Epithelial cell of proximal tubule (primary cell): ENCODE data around the gene SLC35B4. TPM values are rescaled to one million over a fixed set of nuclear protein-coding genes. Genes with fewer than 3 reads are reported as not detected.

Source experiments
- DNase-seq: peaks from one replicate; pipeline ENCODE4 v3.0.0-alpha.2; 2011; ENCODE audit warnings: low read depth
- H3K4me3 ChIP-seq: 2 replicates; pipeline ENCODE4 v1.5.1; 2011; ENCODE audit warnings: low read depth, mild to moderate bottlenecking, low read length
- total RNA-seq: library from RNA; depleted of rRNA; stranded (reverse); fragments of >200 nt; gene quantifications from 2 replicates; pipeline ENCODE4 v1.2.3, GENCODE V29; 2015
- TF ChIP-seq, protein P1 (sequence below): conservative IDR thresholded peaks from 2 replicates; pipeline ENCODE4 v1.5.1; 2012; ENCODE audit warnings: low read depth, mild to moderate bottlenecking, low read length

SLC35B4 gene
- total RNA-seq, 1 donor from 2014 or later, result 9.2 TPM

DNA sequence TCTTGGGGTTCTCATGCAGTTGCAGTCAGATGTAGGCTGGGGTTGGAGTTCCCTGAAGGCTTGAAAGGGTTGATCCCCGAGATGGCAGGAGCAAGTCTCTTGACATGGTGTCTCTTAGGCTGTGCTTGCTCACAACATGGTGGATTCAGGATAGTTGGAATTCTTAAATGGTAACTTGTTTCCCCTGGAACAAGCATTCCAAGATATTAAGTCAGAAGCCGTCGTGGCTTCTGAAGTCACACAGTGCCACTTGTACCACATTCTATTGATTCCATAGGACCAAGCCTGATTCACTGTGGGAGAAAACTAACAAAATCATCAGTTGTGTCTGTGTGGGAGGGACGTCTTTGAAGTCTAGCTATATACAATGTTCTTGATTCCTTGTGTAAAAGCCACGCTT is 3.5 kb upstream of the SLC35B4 start:
- DNase-seq, result no peak
- TF ChIP-seq, protein P1, sequence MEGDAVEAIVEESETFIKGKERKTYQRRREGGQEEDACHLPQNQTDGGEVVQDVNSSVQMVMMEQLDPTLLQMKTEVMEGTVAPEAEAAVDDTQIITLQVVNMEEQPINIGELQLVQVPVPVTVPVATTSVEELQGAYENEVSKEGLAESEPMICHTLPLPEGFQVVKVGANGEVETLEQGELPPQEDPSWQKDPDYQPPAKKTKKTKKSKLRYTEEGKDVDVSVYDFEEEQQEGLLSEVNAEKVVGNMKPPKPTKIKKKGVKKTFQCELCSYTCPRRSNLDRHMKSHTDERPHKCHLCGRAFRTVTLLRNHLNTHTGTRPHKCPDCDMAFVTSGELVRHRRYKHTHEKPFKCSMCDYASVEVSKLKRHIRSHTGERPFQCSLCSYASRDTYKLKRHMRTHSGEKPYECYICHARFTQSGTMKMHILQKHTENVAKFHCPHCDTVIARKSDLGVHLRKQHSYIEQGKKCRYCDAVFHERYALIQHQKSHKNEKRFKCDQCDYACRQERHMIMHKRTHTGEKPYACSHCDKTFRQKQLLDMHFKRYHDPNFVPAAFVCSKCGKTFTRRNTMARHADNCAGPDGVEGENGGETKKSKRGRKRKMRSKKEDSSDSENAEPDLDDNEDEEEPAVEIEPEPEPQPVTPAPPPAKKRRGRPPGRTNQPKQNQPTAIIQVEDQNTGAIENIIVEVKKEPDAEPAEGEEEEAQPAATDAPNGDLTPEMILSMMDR, result no peak

DNA sequence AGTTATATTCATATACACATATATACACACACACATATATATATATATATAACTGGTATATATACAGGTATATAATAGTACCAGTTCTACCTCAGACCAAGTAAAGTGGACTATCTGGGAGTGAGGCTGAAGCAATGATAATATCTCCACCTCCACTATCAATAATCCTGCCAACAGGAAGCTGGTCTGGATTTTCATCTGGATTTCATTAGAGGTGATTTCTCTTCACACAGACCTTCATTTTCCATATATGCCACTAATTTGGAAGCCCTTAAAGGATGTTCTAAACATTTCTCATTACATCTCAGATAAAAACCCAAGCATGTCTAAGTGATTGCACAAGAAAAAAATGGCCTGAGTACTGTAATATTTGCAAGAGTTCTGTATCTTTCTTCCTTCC is 1.7 kb upstream of the SLC35B4 start:
- TF ChIP-seq, protein P1, result no peak
- H3K4me3 ChIP-seq, result no peak overlapping the region
- DNase-seq, result no peak

More for the DNA sequence above, 3.5 kb upstream of the SLC35B4 start:
- H3K4me3 ChIP-seq, result no peak overlapping the region

DNA sequence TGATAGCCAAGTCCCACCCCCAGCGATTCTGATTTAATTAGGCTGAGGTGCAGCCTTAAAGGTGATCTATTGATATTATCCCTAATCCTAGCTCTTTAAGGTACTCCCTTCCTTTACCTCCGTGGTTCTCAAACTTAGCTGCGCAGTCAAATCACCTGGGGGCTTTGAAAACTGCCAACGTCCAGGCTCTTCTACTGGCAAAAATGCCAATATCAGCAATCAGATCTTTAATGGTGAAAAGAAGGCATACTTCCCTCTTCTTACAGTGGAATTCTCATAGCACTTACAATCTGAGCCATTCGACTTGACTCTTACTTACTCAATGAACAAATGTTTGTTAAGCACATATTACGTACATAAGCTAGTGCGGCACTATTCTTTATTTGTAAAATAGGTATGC is 704 bp upstream of the SLC35B4 start:
- no peak for DNase-seq
- TF ChIP-seq, protein P1, result no peak
- peak overlapping the region; percentile 86 for H3K4me3 ChIP-seq

DNA sequence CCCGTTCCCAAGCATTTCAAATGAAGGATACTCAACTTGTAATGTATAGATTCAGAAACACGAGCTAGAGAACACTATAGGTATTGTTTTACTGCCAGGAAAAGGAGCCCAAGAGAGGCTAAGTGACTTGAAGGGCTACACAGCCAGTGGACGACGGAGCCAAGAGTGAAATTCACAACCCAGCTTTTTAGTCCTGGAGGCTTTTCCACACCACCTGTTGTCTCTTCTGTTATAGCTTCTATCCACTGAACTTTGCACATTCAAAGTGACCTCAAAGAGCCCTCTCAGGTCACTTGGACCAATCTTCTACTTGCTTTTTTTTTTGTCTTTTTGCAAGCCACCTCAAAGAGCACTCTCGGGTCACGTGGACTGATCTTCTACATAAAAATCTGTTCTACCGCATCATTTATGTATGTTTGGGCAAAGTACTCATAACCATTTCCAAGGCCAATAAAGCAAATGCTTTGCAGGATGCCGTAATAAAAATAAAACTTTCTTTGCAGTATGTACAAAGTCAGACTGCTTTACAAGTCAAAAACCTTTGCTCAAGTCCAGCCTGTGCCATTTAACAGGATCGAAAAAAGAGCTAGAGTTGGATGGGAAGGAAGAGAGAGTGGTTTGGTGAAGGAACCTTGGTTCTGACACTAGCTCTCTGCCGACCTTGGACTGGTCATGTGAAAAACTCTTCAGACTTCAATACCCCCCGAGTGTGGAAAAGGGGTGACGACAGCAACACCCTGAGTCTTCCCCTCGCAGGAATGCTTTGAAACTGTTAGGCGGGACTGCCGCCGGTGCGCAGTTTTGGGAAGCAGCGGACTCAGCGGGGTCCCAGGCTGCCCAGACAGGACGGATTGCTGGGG is 821 bp downstream of the SLC35B4 start:
- TF ChIP-seq, protein P1, result no peak
- H3K4me3 ChIP-seq, result peak overlapping the region; percentile 86
- no peak for DNase-seq

DNA sequence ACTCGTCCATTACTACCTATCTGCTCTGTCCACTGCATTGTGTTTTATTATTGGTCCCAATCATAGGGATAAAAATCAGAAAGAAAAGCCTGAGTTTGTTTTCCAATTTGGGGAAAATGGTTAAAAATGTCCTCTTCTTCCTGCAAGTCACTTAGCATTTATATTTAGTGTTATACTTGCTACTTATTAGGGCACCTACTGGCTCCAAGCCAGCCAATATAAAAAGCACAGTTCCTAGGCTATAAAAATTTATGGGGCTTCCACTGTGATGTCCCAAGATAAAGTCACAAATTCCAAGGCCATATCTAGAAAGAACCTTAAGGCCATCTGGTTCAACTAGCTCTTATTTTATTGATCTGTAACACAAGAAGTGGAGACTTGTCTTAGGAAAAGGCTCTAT is 3.2 kb downstream of the SLC35B4 start:
- TF ChIP-seq, protein P1, result no peak
- DNase-seq, result no peak
- H3K4me3 ChIP-seq, result no peak overlapping the region

DNA sequence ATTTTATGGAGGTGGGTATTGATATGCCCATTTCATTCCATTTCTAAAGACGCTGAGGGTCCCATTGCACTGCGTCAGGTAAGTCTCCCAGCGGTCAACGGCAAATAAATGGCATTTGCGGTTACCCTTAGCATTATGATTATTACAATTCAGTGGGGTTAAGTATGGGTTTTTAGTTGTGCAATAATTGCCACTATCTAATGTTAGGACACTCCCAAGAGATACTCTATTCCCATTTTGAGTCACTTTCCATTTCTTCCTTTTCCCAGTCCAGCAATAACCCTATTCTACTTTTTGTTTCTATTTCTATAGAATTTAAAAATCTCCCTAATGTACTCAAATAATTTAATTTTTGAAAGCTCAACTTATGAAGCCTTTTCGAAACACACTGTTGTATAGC is 4.0 kb downstream of the SLC35B4 start:
- no peak for DNase-seq
- H3K4me3 ChIP-seq, result no peak overlapping the region
- TF ChIP-seq, protein P1, result no peak

DNA sequence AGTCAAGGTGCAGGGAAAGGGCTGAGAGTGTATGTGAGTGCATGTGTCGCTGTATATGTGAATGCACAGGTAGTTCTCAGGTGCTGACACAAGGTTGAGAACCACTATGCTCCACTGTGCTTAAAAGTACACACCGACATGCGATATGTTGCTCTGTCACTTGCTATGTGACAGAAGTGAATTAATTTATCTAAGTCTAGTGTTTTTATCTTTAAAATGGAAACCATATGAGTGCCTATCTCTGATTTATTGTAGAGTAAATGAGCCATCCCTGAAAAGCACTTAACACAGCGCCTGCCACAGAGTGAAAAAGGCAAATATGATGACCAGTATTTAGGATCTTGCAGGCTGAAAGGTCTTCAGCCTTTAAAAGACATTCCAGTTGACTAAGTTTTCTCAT is 4.9 kb downstream of the SLC35B4 start:
- H3K4me3 ChIP-seq, result no peak overlapping the region
- TF ChIP-seq, protein P1, result no peak
- DNase-seq, result no peak
